Type B pancreatic cell (in vitro differentiated cells): Measurements from ENCODE around the gene CRYZL1. TPM values are rescaled to one million over a fixed set of nuclear protein-coding genes. Genes with fewer than 3 reads are reported as not detected.
A peak's percentile ranks its signal among the peaks of the same experiment; 100 is the strongest.

ENCODE experiments used
- DNase-seq: peaks from one replicate; pipeline ENCODE4 v3.0.0; 2021; ENCODE audit warnings: mixed read lengths; ENCODE audit not compliant: unreplicated experiment; ENCODE audit errors: extremely low spot score
- H3K27ac Mint-ChIP-seq: 2 replicates; pipeline ENCODE4 v1.8.0; 2021; ENCODE audit warnings: mild to moderate bottlenecking, mixed read lengths
- H3K27me3 Mint-ChIP-seq: 2 replicates; pipeline ENCODE4 v1.8.0; 2021; ENCODE audit warnings: mixed read lengths
- H3K36me3 Mint-ChIP-seq: 2 replicates; pipeline ENCODE4 v1.8.0; 2021; ENCODE audit warnings: mixed read lengths
- H3K4me1 Mint-ChIP-seq: one replicate; pipeline ENCODE4 v1.8.0; 2021; ENCODE audit warnings: mixed read lengths; ENCODE audit not compliant: unreplicated experiment
- H3K4me3 Mint-ChIP-seq: 2 replicates; pipeline ENCODE4 v1.8.0; 2021; ENCODE audit warnings: mild to moderate bottlenecking, mixed read lengths
- H3K9me3 Mint-ChIP-seq: 2 replicates; pipeline ENCODE4 v1.8.0; 2021; ENCODE audit warnings: mixed read lengths
- CTCF ChIP-seq: fragments of 200-600 bp; sonication (generic); conservative IDR thresholded peaks from 2 replicates; pipeline ENCODE4 v1.5.0; 2021; ENCODE audit warnings: antibody characterized with exemption, mild to moderate bottlenecking
- total RNA-seq: library from RNA; stranded (reverse); gene quantifications from 2 replicates; pipeline ENCODE4 v1.2.1, GENCODE V29; 2021; ENCODE audit warnings: low replicate concordance

The CRYZL1 gene
- total RNA-seq, 1 donor from 2014 or later: 50.4 TPM

DNA sequence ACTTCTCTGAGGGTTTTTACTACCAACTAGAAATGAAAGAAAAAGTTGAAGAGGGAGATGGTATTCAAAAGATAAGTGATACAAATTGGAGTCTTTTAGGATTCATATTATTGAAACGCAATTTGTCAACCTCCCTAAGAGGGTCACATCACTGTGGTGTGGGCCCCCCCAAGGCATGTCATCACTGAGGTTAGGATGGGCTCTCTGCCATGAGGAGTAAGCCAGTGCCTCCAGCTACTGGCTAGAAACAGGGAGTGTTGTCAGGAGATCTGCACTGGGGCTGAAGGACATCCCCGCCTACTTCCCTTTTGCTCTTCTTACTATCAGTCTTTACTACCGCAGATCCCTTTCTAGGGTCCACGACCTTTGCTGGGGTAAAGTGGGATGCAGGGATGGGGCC, 26.6 kb upstream of the CRYZL1 start:
- H3K36me3 Mint-ChIP-seq: peaks cover 10% of the 10 kb centered on the region
- H3K27me3 Mint-ChIP-seq: no peaks in the 10 kb centered on the region
- no peak overlapping the region for H3K27ac Mint-ChIP-seq
- no peaks in the 10 kb centered on the region for H3K9me3 Mint-ChIP-seq
- no peak for DNase-seq
- no peak for TF ChIP-seq CTCF
- no peak overlapping the region for H3K4me3 Mint-ChIP-seq
- H3K4me1 Mint-ChIP-seq: peaks cover 31% of the 10 kb centered on the region

DNA sequence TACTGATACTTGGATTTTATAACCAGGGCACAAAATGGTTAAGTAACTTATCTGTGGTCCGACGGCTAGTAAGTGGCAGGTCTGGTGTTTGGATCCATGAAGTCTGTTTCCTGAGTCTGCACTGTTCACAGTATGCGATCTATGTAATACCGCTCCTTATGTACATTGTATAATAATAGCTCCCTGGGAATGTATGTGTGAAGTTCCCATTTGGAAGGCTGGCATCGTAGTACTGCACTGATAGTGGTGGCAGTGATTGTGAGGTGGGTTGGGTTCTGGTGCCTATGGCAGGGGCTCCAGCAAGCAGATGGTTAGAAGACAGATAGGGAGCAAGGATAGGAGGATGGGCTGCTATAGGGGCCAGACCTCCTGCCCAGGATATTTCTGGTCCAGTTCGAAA, 26.1 kb upstream of the CRYZL1 start:
- Mint-ChIP-seq H3K36me3 (peaks cover 10% of the 10 kb centered on the region), H3K4me3 (no peak overlapping the region), H3K9me3 (no peaks in the 10 kb centered on the region), H3K27me3 (no peaks in the 10 kb centered on the region), H3K4me1 (peaks cover 28% of the 10 kb centered on the region), H3K27ac (no peak overlapping the region)
- no peak for TF ChIP-seq CTCF
- DNase-seq: no peak

GRCh38 chr21:33666153-33666552, 24.6 kb upstream of the CRYZL1 start:
- Mint-ChIP-seq H3K36me3 (peaks cover 12% of the 10 kb centered on the region), H3K4me1 (peaks cover 28% of the 10 kb centered on the region), H3K27me3 (no peaks in the 10 kb centered on the region), H3K9me3 (peaks cover 6% of the 10 kb centered on the region), H3K4me3 (no peak overlapping the region), H3K27ac (no peak overlapping the region)
- no peak for DNase-seq
- no peak for TF ChIP-seq CTCF

GRCh38 chr21:33664135-33664534, 22.6 kb upstream of the CRYZL1 start:
- Mint-ChIP-seq H3K4me1 (peaks cover 23% of the 10 kb centered on the region), H3K36me3 (peaks cover 15% of the 10 kb centered on the region), H3K9me3 (peaks cover 8% of the 10 kb centered on the region), H3K27ac (no peak overlapping the region), H3K4me3 (no peak overlapping the region), H3K27me3 (no peaks in the 10 kb centered on the region)
- no peak for TF ChIP-seq CTCF
- no peak for DNase-seq

- peaks cover 19% of the 10 kb centered on the region for H3K36me3 Mint-ChIP-seq
- no peak for TF ChIP-seq CTCF
- H3K4me1 Mint-ChIP-seq: peaks cover 18% of the 10 kb centered on the region
- DNase-seq: no peak
- peaks cover 8% of the 10 kb centered on the region for H3K9me3 Mint-ChIP-seq
- H3K4me3 Mint-ChIP-seq: no peak overlapping the region
- no peaks in the 10 kb centered on the region for H3K27me3 Mint-ChIP-seq
- H3K27ac Mint-ChIP-seq: no peak overlapping the region
Measured at GRCh38 chr21:33663241-33663640, 21.7 kb upstream of the CRYZL1 start.

DNA sequence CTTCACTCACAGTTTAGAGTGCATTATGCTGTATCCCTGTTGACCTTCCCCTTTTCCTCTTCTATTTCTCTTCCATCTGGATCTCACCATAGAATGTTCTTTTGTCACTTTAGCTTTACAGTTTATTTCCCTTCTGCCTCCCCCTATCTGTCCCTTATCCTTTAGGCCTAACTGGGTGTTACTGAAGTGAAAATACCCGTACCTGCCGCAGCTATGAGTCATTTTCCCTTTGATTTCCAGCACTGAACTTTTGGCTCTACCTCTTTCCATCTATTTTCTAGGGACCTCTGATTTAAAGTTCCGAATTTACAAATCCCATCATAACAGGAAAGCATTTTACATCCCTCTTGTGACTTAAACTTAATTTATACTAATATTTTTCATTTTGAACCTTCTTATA, 20.5 kb upstream of the CRYZL1 start:
- Mint-ChIP-seq H3K4me1 (peaks cover 12% of the 10 kb centered on the region), H3K27me3 (no peaks in the 10 kb centered on the region), H3K27ac (peak overlapping the region; percentile 49), H3K36me3 (peaks cover 24% of the 10 kb centered on the region), H3K4me3 (peak overlapping the region; percentile 5), H3K9me3 (peaks cover 8% of the 10 kb centered on the region)
- DNase-seq: no peak
- TF ChIP-seq CTCF: no peak
